Measurements from ENCODE around the gene ARPIN. TPM values are rescaled to one million over a fixed set of nuclear protein-coding genes. Genes with fewer than 3 reads are reported as not detected.

The ARPIN gene
- polyA plus RNA-seq, 3 donors = 9.7 to 19.3 (median 14.0) TPM

GRCh38 chr15:89954541-89954940 lies 41.8 kb upstream of the ARPIN start:
- no peaks in the 10 kb centered on the region for H3K27me3 ChIP-seq (ENCODE audit: control insufficient read depth in 2 of 2, insufficient read depth in 2 of 2, low read length in 2 of 2)
- H3K9me3 ChIP-seq (replicated peaks in 1 of 2; ENCODE audit: control insufficient read depth in 1 of 2, insufficient read depth in 1 of 2, low read length in 2 of 2) = no peaks in the 10 kb centered on the region
- no peaks in the 10 kb centered on the region for H4K20me1 ChIP-seq (ENCODE audit: insufficient read depth, low read length)
- no peak overlapping the region for H3K4me3 ChIP-seq (replicated peaks in 1 of 3; ENCODE audit: low read depth in 2 of 3, low read length in 3 of 3)
- H2AFZ ChIP-seq (ENCODE audit: insufficient read depth, low read depth, low read length, poor library complexity, severe bottlenecking) = no peak overlapping the region
- peaks cover 0 to 8% (median 6%) of the 10 kb centered on the region in 7 donors for H3K9me3 Mint-ChIP-seq
- H3K36me3 ChIP-seq (replicated peaks in 1 of 2; ENCODE audit: control insufficient read depth in 1 of 2, insufficient read depth in 2 of 2, low read length in 2 of 2) = no peaks in the 10 kb centered on the region
- no peak overlapping the region for H3K27ac ChIP-seq (ENCODE audit: low read depth in 1 of 2, low read length in 2 of 2)
- no peak overlapping the region for H3K4me2 ChIP-seq (replicated peaks; ENCODE audit: extremely low read depth, low read length, poor library complexity, severe bottlenecking)
- H3K4me1 ChIP-seq (ENCODE audit: control insufficient read depth in 1 of 2, insufficient read depth in 2 of 2, low read length in 2 of 2) = peaks cover 0 to 5% of the 10 kb centered on the region in 2 donors
- no peak for TF ChIP-seq CTCF (IDR thresholded peaks at IDR 0.05)
- H3K4me3 Mint-ChIP-seq = no peak overlapping the region
- intact Hi-C loops (cut with micrococcal nuclease) = no loop called here
- peaks cover 6% of the 10 kb centered on the region for H3K4me1 Mint-ChIP-seq
- no peak overlapping the region for H3K27ac Mint-ChIP-seq
- no peaks in the 10 kb centered on the region for H3K36me3 Mint-ChIP-seq
- H3K9ac ChIP-seq (ENCODE audit: insufficient read depth, low read length, poor library complexity, severe bottlenecking) = no peak overlapping the region
- DNase-seq = no peak
- no peaks in the 10 kb centered on the region for H3K79me2 ChIP-seq (ENCODE audit: insufficient read depth, low read length)
- WGBS (ENCODE audit: insufficient coverage) = no CpG with 5 or more reads among the region's 3 CpGs
- peaks cover 1 to 5% (median 2%) of the 10 kb centered on the region in 3 donors for H3K27me3 Mint-ChIP-seq (ENCODE audit: low read depth in 3 of 3)

GRCh38 chr15:89948796-89949195 lies 36.0 kb upstream of the ARPIN start:
- no peak overlapping the region for H3K4me3 ChIP-seq (replicated peaks in 1 of 3; ENCODE audit: low read depth in 2 of 3, low read length in 3 of 3)
- Mint-ChIP-seq H3K27me3 (ENCODE audit: low read depth in 3 of 3) (peaks cover 0 to 3% (median 2%) of the 10 kb centered on the region in 3 donors), H3K27ac (no peak overlapping the region), H3K36me3 (no peaks in the 10 kb centered on the region), H3K9me3 (peaks cover 0 to 2% (median 0%) of the 10 kb centered on the region in 7 donors), H3K4me3 (no peak overlapping the region), H3K4me1 (no peaks in the 10 kb centered on the region)
- H3K27me3 ChIP-seq (ENCODE audit: control insufficient read depth in 2 of 2, insufficient read depth in 2 of 2, low read length in 2 of 2) = no peaks in the 10 kb centered on the region
- no peak for TF ChIP-seq CTCF (IDR thresholded peaks at IDR 0.05)
- no peak for DNase-seq
- no peak overlapping the region for H3K4me2 ChIP-seq (replicated peaks; ENCODE audit: extremely low read depth, low read length, poor library complexity, severe bottlenecking)
- H3K36me3 ChIP-seq (replicated peaks in 1 of 2; ENCODE audit: control insufficient read depth in 1 of 2, insufficient read depth in 2 of 2, low read length in 2 of 2) = no peaks in the 10 kb centered on the region
- no peak overlapping the region for H3K27ac ChIP-seq (ENCODE audit: low read depth in 1 of 2, low read length in 2 of 2)
- intact Hi-C loops (cut with micrococcal nuclease) = no loop called here
- H3K9me3 ChIP-seq (replicated peaks in 1 of 2; ENCODE audit: control insufficient read depth in 1 of 2, insufficient read depth in 1 of 2, low read length in 2 of 2) = no peaks in the 10 kb centered on the region
- 90% methylated on average over 2 of the region's 7 CpGs for WGBS (ENCODE audit: insufficient coverage)
- H2AFZ ChIP-seq (ENCODE audit: insufficient read depth, low read depth, low read length, poor library complexity, severe bottlenecking) = no peak overlapping the region
- H3K4me1 ChIP-seq (ENCODE audit: control insufficient read depth in 1 of 2, insufficient read depth in 2 of 2, low read length in 2 of 2) = no peaks in the 10 kb centered on the region
- no peaks in the 10 kb centered on the region for H4K20me1 ChIP-seq (ENCODE audit: insufficient read depth, low read length)
- no peaks in the 10 kb centered on the region for H3K79me2 ChIP-seq (ENCODE audit: insufficient read depth, low read length)
- H3K9ac ChIP-seq (ENCODE audit: insufficient read depth, low read length, poor library complexity, severe bottlenecking) = no peak overlapping the region

Measured in CD14-positive monocyte (primary cell).